Measurements from ENCODE around the gene TRIM25.

Gene TRIM25

GRCh38 chr17:56934280-56934679 lies 20.4 kb upstream of the TRIM25 start:
- DNase-seq (ENCODE audit: insufficient read length, low spot score) = no peak
- no peak for TF ChIP-seq CTCF (IDR thresholded peaks at IDR 0.05; ENCODE audit: insufficient read depth, missing control alignments)
- FAIRE-seq = no peak

DNA sequence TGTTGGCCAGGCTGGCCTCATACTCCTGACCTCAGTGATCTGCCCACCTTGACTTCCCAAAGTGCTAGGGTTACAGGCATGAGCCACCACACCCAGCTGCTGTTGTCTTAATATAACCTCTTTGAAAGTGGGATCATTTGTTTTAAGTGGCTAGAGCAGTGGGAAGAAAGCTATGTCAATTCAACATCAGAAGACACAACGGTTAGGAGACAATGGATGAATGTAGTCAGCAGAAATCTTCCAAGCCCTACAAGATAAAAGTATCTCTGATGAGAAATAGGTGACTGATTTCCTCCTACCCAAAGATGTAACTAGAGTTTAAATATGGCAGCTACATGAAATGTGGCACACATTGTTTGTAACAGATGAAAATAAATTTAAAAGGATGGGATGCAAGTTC lies 20.0 kb upstream of the TRIM25 start:
- FAIRE-seq (no peak), DNase-seq (ENCODE audit: insufficient read length, low spot score) (no peak)
- no peak for TF ChIP-seq CTCF (IDR thresholded peaks at IDR 0.05; ENCODE audit: insufficient read depth, missing control alignments)

GRCh38 chr17:56933151-56933745 lies 19.4 kb upstream of the TRIM25 start:
- no peak for TF ChIP-seq CTCF (IDR thresholded peaks at IDR 0.05; ENCODE audit: insufficient read depth, missing control alignments)
- FAIRE-seq (no peak), DNase-seq (ENCODE audit: insufficient read length, low spot score) (no peak)

GRCh38 chr17:56930739-56931337 lies 17.0 kb upstream of the TRIM25 start:
- no peak for TF ChIP-seq CTCF (IDR thresholded peaks at IDR 0.05; ENCODE audit: insufficient read depth, missing control alignments)
- DNase-seq (ENCODE audit: insufficient read length, low spot score) (no peak), FAIRE-seq (no peak)

DNA sequence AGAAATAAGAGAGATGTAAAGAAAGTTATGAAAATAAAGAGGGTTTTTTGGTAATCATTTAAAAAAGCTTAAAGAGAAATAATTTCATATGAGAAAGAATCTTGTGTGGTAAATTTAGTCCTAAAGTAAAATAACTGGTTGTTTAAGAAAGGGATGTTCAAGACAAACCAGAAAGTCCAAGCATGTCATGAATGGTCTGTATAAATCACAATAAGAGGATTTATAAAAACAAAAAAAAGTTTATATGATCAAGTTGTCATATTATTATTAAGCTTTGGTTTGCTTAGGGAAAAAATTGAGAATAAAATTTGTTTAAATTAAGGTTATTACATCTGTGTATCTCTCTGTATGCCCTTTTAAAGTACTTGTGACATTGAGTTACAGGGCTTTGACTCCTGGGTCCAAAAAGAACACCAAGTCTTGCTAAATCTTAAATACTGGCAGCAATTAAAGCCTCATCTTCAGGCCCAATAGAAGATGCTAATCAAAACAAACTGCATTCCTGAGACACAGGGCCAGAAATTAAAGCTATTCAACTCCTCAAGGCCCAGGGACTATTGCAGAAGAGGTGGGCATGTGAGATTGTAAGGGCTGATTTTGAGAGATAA lies 15.6 kb upstream of the TRIM25 start:
- no peak for TF ChIP-seq CTCF (IDR thresholded peaks at IDR 0.05; ENCODE audit: insufficient read depth, missing control alignments)
- DNase-seq (ENCODE audit: insufficient read length, low spot score) = no peak
- FAIRE-seq = no peak

DNA sequence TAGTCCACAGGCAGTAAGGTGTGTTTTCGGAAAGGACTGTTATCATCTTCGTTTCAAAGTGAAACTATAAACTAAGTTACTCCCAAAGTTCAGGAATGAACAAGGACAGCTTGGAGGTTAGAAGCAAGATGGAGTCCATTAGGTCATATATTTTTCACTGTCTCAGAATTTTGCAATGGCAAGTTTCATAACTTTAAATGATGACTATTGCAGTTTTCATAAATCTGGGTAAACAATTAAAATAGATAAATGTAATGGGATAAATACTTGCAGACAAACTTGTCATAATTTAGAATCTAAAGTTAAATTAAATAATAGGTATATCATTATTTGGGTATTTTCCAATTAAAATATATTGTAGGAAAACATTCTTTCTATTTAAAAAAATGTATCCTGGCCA lies 14.7 kb upstream of the TRIM25 start:
- no peak for FAIRE-seq
- TF ChIP-seq CTCF (IDR thresholded peaks at IDR 0.05; ENCODE audit: insufficient read depth, missing control alignments) = no peak
- no peak for DNase-seq (ENCODE audit: insufficient read length, low spot score)

DNA sequence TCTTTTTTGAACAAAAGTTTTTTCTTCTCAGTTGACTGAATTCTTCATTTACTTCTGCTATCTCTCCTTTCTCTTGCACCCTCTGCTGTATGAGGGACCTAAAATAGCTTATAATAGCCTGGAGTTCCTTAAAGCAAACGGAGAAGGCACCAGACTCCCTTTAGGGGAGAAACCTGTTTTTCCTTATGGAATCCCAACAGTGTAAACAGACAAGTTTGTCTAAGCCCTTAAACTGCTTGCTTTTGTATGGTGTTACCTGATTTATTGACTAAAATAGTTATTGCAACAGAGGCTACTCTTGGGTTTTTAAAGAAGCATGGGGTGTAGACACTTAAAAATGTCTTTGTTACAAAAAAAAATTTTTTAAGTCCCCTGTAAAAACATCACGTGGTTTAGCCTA lies 12.9 kb upstream of the TRIM25 start:
- no peak for FAIRE-seq
- TF ChIP-seq CTCF (IDR thresholded peaks at IDR 0.05; ENCODE audit: insufficient read depth, missing control alignments) = no peak
- DNase-seq (ENCODE audit: insufficient read length, low spot score) = no peak

Data from D721Med (cell line).